ENCODE measurements around the gene RAD1. TPM values are rescaled to one million over a fixed set of nuclear protein-coding genes. Genes with fewer than 3 reads are reported as not detected.
"Not testable (repeated sequence)": the region's sequence is repeated elsewhere in the genome, so short reads cannot be mapped to it uniquely, and the experiment has no call there.

RAD1 gene
- total RNA-seq, 2 experiments from 2014 or later: 38.7 to 43.0 TPM

- H3K9me3 Mint-ChIP-seq (ENCODE audit: low read depth): no peaks in the 10 kb centered on the region
- DNase-seq: peak; percentile 90
- peaks cover 39% of the 10 kb centered on the region for H3K4me1 Mint-ChIP-seq
- CTCF ChIA-PET: interaction anchor here (0.7 to 3.1 kb wide), 5 partner anchors 10 to 470 kb away, joined by 3 to 23 read pairs (median 3); partner anchors contain the start of genes BRIX1 and RAD1
- intact Hi-C loops (cut with DNase I, micrococcal nuclease): loop anchor here (1.0 to 10.0 kb wide), 9 partner anchors 15 to 1947 kb away; partner anchors contain the start of genes AMACR (in 2 of the 2), BRIX1 (in 2 of the 2), RAD1 (in 2 of the 2) and LMBRD2 (in 1 of the 2)
- POLR2A ChIA-PET: interaction anchor here (0.6 to 2.7 kb wide), 4 partner anchors 10 to 274 kb away, joined by 3 to 84 read pairs (median 4); partner anchors contain the start of genes BRIX1, RAD1 and RAI14
- peak overlapping the region; percentile 93 for H3K27ac Mint-ChIP-seq
- H3K36me3 Mint-ChIP-seq (ENCODE audit: low read depth): peaks cover 30% of the 10 kb centered on the region
- ATAC-seq: peak; percentile 80
- H3K27me3 Mint-ChIP-seq: no peaks in the 10 kb centered on the region
- H3K4me3 Mint-ChIP-seq: peak overlapping the region; percentile 90
Measured at GRCh38 chr5:34929720-34930461, 14.6 kb upstream of the RAD1 start.

GRCh38 chr5:34929134-34929719 is 13.9 kb upstream of the RAD1 start, which contains the start of gene DNAJC21:
TSS of gene DNAJC21 (plus strand) at chr5:34929559. CDS start at chr5:34929820, 261 bp downstream.
- intact Hi-C loops (cut with DNase I, micrococcal nuclease): loop anchor here (1.0 to 10.0 kb wide), 9 partner anchors 14 to 1948 kb away; partner anchors contain the start of genes AMACR (in 2 of the 2), BRIX1 (in 2 of the 2), RAD1 (in 2 of the 2) and LMBRD2 (in 1 of the 2)
- no peaks in the 10 kb centered on the region for H3K27me3 Mint-ChIP-seq
- peak within 1 kb of the TSS; percentile 93 for H3K27ac Mint-ChIP-seq
- peaks cover 35% of the 10 kb centered on the region for H3K36me3 Mint-ChIP-seq (ENCODE audit: low read depth)
- H3K9me3 Mint-ChIP-seq (ENCODE audit: low read depth): no peaks in the 10 kb centered on the region
- ATAC-seq (peak; percentile 95), DNase-seq (peak; percentile 99)
- ChIA-PET CTCF (interaction anchor here (0.7 to 3.1 kb wide), 4 partner anchors 11 to 469 kb away, joined by 3 to 23 read pairs (median 3); partner anchors contain the start of genes BRIX1 and RAD1), POLR2A (interaction anchor here (0.6 to 2.7 kb wide), 4 partner anchors 10 to 273 kb away, joined by 3 to 84 read pairs (median 3); partner anchors contain the start of genes BRIX1, RAD1 and RAI14)
- peaks cover 43% of the 10 kb centered on the region for H3K4me1 Mint-ChIP-seq
- H3K4me3 Mint-ChIP-seq: peak within 1 kb of the TSS; percentile 90

GRCh38 chr5:34928267-34928666 is 13.0 kb upstream of the RAD1 start:
- H3K4me3 Mint-ChIP-seq: no peak overlapping the region
- intact Hi-C loops (cut with DNase I, micrococcal nuclease): loop anchor here (5.0 to 10.0 kb wide), 6 partner anchors 923 to 1949 kb away; partner anchors contain the start of genes AMACR (in 1 of the 2), LMBRD2 (in 1 of the 2), NADK2 (in 1 of the 2) and NIPBL (in 1 of the 2)
- no peaks in the 10 kb centered on the region for H3K9me3 Mint-ChIP-seq (ENCODE audit: low read depth)
- no peaks in the 10 kb centered on the region for H3K27me3 Mint-ChIP-seq
- CTCF ChIA-PET: interaction anchor here (3.1 kb wide), 1 partner anchor 12 kb away, joined by 23 read pairs; the partner anchor contains the start of genes BRIX1 and RAD1
- peaks cover 46% of the 10 kb centered on the region for H3K4me1 Mint-ChIP-seq
- H3K36me3 Mint-ChIP-seq (ENCODE audit: low read depth): peaks cover 38% of the 10 kb centered on the region
- no peak overlapping the region for H3K27ac Mint-ChIP-seq
- DNase-seq (no peak), ATAC-seq (no peak)
- POLR2A ChIA-PET: interaction anchor here (2.7 kb wide), 1 partner anchor 13 kb away, joined by 84 read pairs; the partner anchor contains the start of genes BRIX1 and RAD1

- intact Hi-C loops (cut with DNase I, micrococcal nuclease): loop anchor here (5.0 to 10.0 kb wide), 6 partner anchors 923 to 1950 kb away; partner anchors contain the start of genes AMACR (in 1 of the 2), LMBRD2 (in 1 of the 2), NADK2 (in 1 of the 2) and NIPBL (in 1 of the 2)
- POLR2A ChIA-PET: interaction anchor here (0.7 kb wide), 1 partner anchor 13 kb away, joined by 3 read pairs; the partner anchor contains the start of genes BRIX1 and RAD1
- H3K27me3 Mint-ChIP-seq: no peaks in the 10 kb centered on the region
- CTCF ChIA-PET: interaction anchor here (3.1 kb wide), 1 partner anchor 12 kb away, joined by 23 read pairs; the partner anchor contains the start of genes BRIX1 and RAD1
- H3K9me3 Mint-ChIP-seq (ENCODE audit: low read depth): no peaks in the 10 kb centered on the region
- peaks cover 41% of the 10 kb centered on the region for H3K36me3 Mint-ChIP-seq (ENCODE audit: low read depth)
- H3K4me3 Mint-ChIP-seq: no peak overlapping the region
- DNase-seq (no peak), ATAC-seq (no peak)
- H3K27ac Mint-ChIP-seq: no peak overlapping the region
- H3K4me1 Mint-ChIP-seq: peaks cover 48% of the 10 kb centered on the region
Measured at GRCh38 chr5:34927785-34928184, 12.5 kb upstream of the RAD1 start.

GRCh38 chr5:34926318-34926888 is 11.1 kb upstream of the RAD1 start:
- ChIA-PET CTCF (no interaction called here), POLR2A (no interaction called here)
- no peak overlapping the region for H3K4me3 Mint-ChIP-seq
- peaks cover 44% of the 10 kb centered on the region for H3K4me1 Mint-ChIP-seq
- peaks cover 41% of the 10 kb centered on the region for H3K36me3 Mint-ChIP-seq (ENCODE audit: low read depth)
- ATAC-seq: no peak
- H3K27ac Mint-ChIP-seq: peak overlapping the region; percentile 74
- no peak for DNase-seq
- intact Hi-C loops (cut with DNase I, micrococcal nuclease): loop anchor here (5.0 to 10.0 kb wide), 6 partner anchors 922 to 1951 kb away; partner anchors contain the start of genes AMACR (in 1 of the 2), LMBRD2 (in 1 of the 2), NADK2 (in 1 of the 2) and NIPBL (in 1 of the 2)
- H3K9me3 Mint-ChIP-seq (ENCODE audit: low read depth): no peaks in the 10 kb centered on the region
- H3K27me3 Mint-ChIP-seq: no peaks in the 10 kb centered on the region

GRCh38 chr5:34924462-34924765 is 9.1 kb upstream of the RAD1 start:
- Mint-ChIP-seq H3K4me3 (no peak overlapping the region), H3K27ac (peak overlapping the region; percentile 76), H3K4me1 (peaks cover 40% of the 10 kb centered on the region), H3K36me3 (ENCODE audit: low read depth) (peaks cover 47% of the 10 kb centered on the region), H3K9me3 (ENCODE audit: low read depth) (no peaks in the 10 kb centered on the region), H3K27me3 (no peaks in the 10 kb centered on the region)
- ATAC-seq: no peak
- CTCF ChIA-PET: interaction anchor here (3.1 kb wide), 1 partner anchor 10 kb away, joined by 14 read pairs; the partner anchor contains the start of genes BRIX1 and RAD1
- no peak for DNase-seq
- POLR2A ChIA-PET: interaction anchor here (0.5 to 1.2 kb wide), 2 partner anchors 9 to 10 kb away, joined by 3 to 7 read pairs; partner anchors contain the start of genes BRIX1 and RAD1
- intact Hi-C loops (cut with DNase I, micrococcal nuclease): loop anchor here (1.0 to 10.0 kb wide), 4 partner anchors 9 to 1480 kb away; partner anchors contain the start of genes BRIX1 (in 2 of the 2), RAD1 (in 2 of the 2), AMACR (in 1 of the 2) and TARS1 (in 1 of the 2)

GRCh38 chr5:34923694-34924461 is 8.6 kb upstream of the RAD1 start:
- peak; percentile 95 for ATAC-seq
- H3K4me1 Mint-ChIP-seq: peaks cover 37% of the 10 kb centered on the region
- intact Hi-C loops (cut with DNase I, micrococcal nuclease): loop anchor here (1.0 to 10.0 kb wide), 4 partner anchors 9 to 1479 kb away; partner anchors contain the start of genes BRIX1 (in 2 of the 2), RAD1 (in 2 of the 2), AMACR (in 1 of the 2) and TARS1 (in 1 of the 2)
- H3K36me3 Mint-ChIP-seq (ENCODE audit: low read depth): peaks cover 47% of the 10 kb centered on the region
- POLR2A ChIA-PET: interaction anchor here (1.2 kb wide), 1 partner anchor 9 kb away, joined by 7 read pairs; the partner anchor contains the start of genes BRIX1 and RAD1
- H3K27me3 Mint-ChIP-seq: no peaks in the 10 kb centered on the region
- H3K4me3 Mint-ChIP-seq: peak overlapping the region; percentile 18
- CTCF ChIA-PET: interaction anchor here (0.6 to 3.1 kb wide), 3 partner anchors 9 to 438 kb away, joined by 3 to 14 read pairs (median 4); partner anchors contain the start of genes BRIX1 and RAD1
- H3K9me3 Mint-ChIP-seq (ENCODE audit: low read depth): no peaks in the 10 kb centered on the region
- DNase-seq: peak; percentile 60
- H3K27ac Mint-ChIP-seq: peak overlapping the region; percentile 64

GRCh38 chr5:34923256-34923655 is 8.0 kb upstream of the RAD1 start:
- H3K27ac Mint-ChIP-seq: peak overlapping the region; percentile 64
- ATAC-seq: peak; percentile 5
- peaks cover 39% of the 10 kb centered on the region for H3K4me1 Mint-ChIP-seq
- not testable (repeated sequence) for DNase-seq; H3K9me3 Mint-ChIP-seq (ENCODE audit: low read depth); H3K27me3 Mint-ChIP-seq
- ChIA-PET POLR2A (interaction anchor here (1.2 kb wide), 1 partner anchor 8 kb away, joined by 7 read pairs; the partner anchor contains the start of genes BRIX1 and RAD1), CTCF (interaction anchor here (0.6 to 3.1 kb wide), 3 partner anchors 8 to 1375 kb away, joined by 3 to 14 read pairs (median 4); partner anchors contain the start of genes BRIX1 and RAD1)
- H3K4me3 Mint-ChIP-seq: peak overlapping the region; percentile 18
- intact Hi-C loops (cut with DNase I, micrococcal nuclease): loop anchor here (10.0 kb wide), 3 partner anchors 918 to 1478 kb away; partner anchors contain the start of genes AMACR (in 1 of the 2) and TARS1 (in 1 of the 2)
- H3K36me3 Mint-ChIP-seq (ENCODE audit: low read depth): peaks cover 51% of the 10 kb centered on the region

GRCh38 chr5:34919077-34919476 is 3.8 kb upstream of the RAD1 start:
- Mint-ChIP-seq H3K4me3 (no peak overlapping the region), H3K4me1 (peaks cover 40% of the 10 kb centered on the region), H3K27me3 (no peaks in the 10 kb centered on the region), H3K36me3 (ENCODE audit: low read depth) (peaks cover 52% of the 10 kb centered on the region), H3K9me3 (ENCODE audit: low read depth) (no peaks in the 10 kb centered on the region), H3K27ac (no peak overlapping the region)
- POLR2A ChIA-PET: interaction anchor here (0.9 kb wide), 1 partner anchor 10 kb away, joined by 3 read pairs; no protein-coding TSS in a partner anchor
- CTCF ChIA-PET: interaction anchor here (0.6 kb wide), 1 partner anchor 84 kb away, joined by 3 read pairs; no protein-coding TSS in a partner anchor
- no peak for ATAC-seq
- no peak for DNase-seq
- intact Hi-C loops (cut with DNase I, micrococcal nuclease): loop anchor here in 1 of 2 experiments (5.0 kb wide), 1 partner anchor 262 kb away; the partner anchor contains the start of gene RAI14

Data from activated CD4-positive, alpha-beta T cell treated with anti-CD3 and anti-CD28 coated beads for 36 hours (primary cell).